ENCODE results near the gene MEIS2.

Gene MEIS2

DNA sequence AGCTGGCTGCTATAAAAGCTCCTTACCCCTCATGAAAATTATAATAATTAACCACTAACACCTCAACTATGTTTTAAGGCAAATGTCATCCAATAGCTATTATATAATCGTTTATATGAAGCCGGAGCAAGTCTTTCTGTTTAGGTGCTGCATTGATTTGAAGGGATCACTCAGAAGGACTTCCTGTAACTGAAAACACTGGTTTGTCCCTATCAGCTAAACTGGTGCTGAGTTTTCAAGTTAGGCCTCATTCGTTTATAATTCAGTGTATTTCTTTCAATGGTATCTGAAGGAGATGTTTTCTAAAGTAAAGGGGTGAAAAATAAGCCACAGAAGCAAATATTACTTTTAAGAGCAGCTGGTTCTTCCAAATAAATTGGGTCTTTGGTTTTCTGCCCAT lies 14.2 kb downstream of the MEIS2 start:
- H3F3A ChIP-seq (ENCODE audit: insufficient read depth, low read length) = no peaks in the 10 kb centered on the region
- H3K9ac ChIP-seq (ENCODE audit: low read length) = no peak overlapping the region
- H4K20me1 ChIP-seq (ENCODE audit: insufficient read depth, low read length) = no peaks in the 10 kb centered on the region
- TF ChIP-seq EZH2 (IDR thresholded peaks at IDR 0.05; ENCODE audit: borderline replicate concordance, low read length) = no peak
- TF ChIP-seq, protein P1, sequence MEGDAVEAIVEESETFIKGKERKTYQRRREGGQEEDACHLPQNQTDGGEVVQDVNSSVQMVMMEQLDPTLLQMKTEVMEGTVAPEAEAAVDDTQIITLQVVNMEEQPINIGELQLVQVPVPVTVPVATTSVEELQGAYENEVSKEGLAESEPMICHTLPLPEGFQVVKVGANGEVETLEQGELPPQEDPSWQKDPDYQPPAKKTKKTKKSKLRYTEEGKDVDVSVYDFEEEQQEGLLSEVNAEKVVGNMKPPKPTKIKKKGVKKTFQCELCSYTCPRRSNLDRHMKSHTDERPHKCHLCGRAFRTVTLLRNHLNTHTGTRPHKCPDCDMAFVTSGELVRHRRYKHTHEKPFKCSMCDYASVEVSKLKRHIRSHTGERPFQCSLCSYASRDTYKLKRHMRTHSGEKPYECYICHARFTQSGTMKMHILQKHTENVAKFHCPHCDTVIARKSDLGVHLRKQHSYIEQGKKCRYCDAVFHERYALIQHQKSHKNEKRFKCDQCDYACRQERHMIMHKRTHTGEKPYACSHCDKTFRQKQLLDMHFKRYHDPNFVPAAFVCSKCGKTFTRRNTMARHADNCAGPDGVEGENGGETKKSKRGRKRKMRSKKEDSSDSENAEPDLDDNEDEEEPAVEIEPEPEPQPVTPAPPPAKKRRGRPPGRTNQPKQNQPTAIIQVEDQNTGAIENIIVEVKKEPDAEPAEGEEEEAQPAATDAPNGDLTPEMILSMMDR (IDR thresholded peaks at IDR 0.05; ENCODE audit: low read length) = no peak
- no peak overlapping the region for H3K4me3 ChIP-seq (ENCODE audit: low read depth, low read length, poor library complexity, severe bottlenecking)
- peaks cover 41% of the 10 kb centered on the region for H3K79me2 ChIP-seq (ENCODE audit: insufficient read depth, low read length)
- H3K36me3 ChIP-seq (ENCODE audit: insufficient read depth, low read length) = peaks cover 90% of the 10 kb centered on the region
- H3K4me1 ChIP-seq (ENCODE audit: insufficient read depth, low read length, severe bottlenecking) = peaks cover 41% of the 10 kb centered on the region
- H3K27ac ChIP-seq (ENCODE audit: low read depth, low read length, poor library complexity, severe bottlenecking) = peak overlapping the region; percentile 50
- H3K9me3 ChIP-seq (ENCODE audit: low read length) = no peaks in the 10 kb centered on the region
- no peaks in the 10 kb centered on the region for H3K27me3 ChIP-seq (ENCODE audit: insufficient read depth, low read length)
- H2AFZ ChIP-seq (ENCODE audit: low read length) = no peak overlapping the region
- H3K4me2 ChIP-seq (ENCODE audit: low read length) = no peak overlapping the region
- no peaks in the 10 kb centered on the region for H3K9me2 ChIP-seq (ENCODE audit: low read depth, low read length)

DNA sequence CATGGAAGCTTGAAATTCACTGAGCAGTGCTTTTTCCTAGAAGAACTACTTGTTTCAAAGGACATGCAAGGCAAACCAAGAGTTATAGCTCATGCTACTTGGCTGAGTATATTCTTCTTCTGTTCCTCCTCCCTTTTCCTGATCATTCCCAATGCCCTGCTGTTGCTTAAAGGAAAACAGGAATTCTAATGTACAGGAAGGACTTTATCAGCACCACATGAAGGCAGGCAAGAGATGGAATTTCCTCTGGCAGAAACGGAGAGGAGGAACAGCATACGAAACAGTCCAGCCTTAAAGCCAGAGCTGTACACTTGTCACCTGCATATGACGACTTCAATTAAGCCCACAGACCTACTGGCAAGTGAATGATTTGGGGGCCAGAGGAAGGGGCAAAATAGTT lies 15.7 kb downstream of the MEIS2 start:
- no peaks in the 10 kb centered on the region for H3K9me3 ChIP-seq (ENCODE audit: low read length)
- TF ChIP-seq EZH2 (IDR thresholded peaks at IDR 0.05; ENCODE audit: borderline replicate concordance, low read length) = no peak
- TF ChIP-seq, protein P1 (IDR thresholded peaks at IDR 0.05; ENCODE audit: low read length) = no peak
- H3K4me2 ChIP-seq (ENCODE audit: low read length) = no peak overlapping the region
- H3K36me3 ChIP-seq (ENCODE audit: insufficient read depth, low read length) = peaks cover 95% of the 10 kb centered on the region
- no peaks in the 10 kb centered on the region for H3F3A ChIP-seq (ENCODE audit: insufficient read depth, low read length)
- peaks cover 33% of the 10 kb centered on the region for H3K4me1 ChIP-seq (ENCODE audit: insufficient read depth, low read length, severe bottlenecking)
- H3K27me3 ChIP-seq (ENCODE audit: insufficient read depth, low read length) = no peaks in the 10 kb centered on the region
- no peak overlapping the region for H3K27ac ChIP-seq (ENCODE audit: low read depth, low read length, poor library complexity, severe bottlenecking)
- no peak overlapping the region for H3K9ac ChIP-seq (ENCODE audit: low read length)
- no peak overlapping the region for H3K4me3 ChIP-seq (ENCODE audit: low read depth, low read length, poor library complexity, severe bottlenecking)
- no peaks in the 10 kb centered on the region for H4K20me1 ChIP-seq (ENCODE audit: insufficient read depth, low read length)
- no peak overlapping the region for H2AFZ ChIP-seq (ENCODE audit: low read length)
- H3K9me2 ChIP-seq (ENCODE audit: low read depth, low read length) = no peaks in the 10 kb centered on the region
- H3K79me2 ChIP-seq (ENCODE audit: insufficient read depth, low read length) = peaks cover 32% of the 10 kb centered on the region

DNA sequence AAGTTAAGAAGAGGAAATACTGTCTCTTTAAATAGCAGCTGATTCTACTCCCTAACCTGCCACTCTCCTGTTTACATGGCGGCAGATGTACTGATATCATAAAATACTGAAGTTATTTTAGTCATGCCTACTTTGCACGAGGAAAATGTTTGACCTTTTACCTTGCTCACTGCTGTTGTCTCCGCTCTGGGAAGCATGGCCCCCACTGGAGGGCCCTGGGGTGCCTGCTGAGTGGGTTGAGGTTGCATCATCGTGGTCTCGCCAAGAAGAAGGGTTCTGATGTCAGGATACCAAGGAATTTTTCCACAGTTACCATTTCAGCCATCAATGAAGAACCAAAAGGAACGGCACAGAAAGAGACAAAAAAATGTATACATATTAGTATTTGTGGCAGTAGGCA lies 16.7 kb downstream of the MEIS2 start:
- peaks cover 88% of the 10 kb centered on the region for H3K36me3 ChIP-seq (ENCODE audit: insufficient read depth, low read length)
- H3K27me3 ChIP-seq (ENCODE audit: insufficient read depth, low read length) = no peaks in the 10 kb centered on the region
- H3K4me1 ChIP-seq (ENCODE audit: insufficient read depth, low read length, severe bottlenecking) = peaks cover 23% of the 10 kb centered on the region
- H3K4me2 ChIP-seq (ENCODE audit: low read length) = no peak overlapping the region
- no peaks in the 10 kb centered on the region for H4K20me1 ChIP-seq (ENCODE audit: insufficient read depth, low read length)
- no peaks in the 10 kb centered on the region for H3K9me2 ChIP-seq (ENCODE audit: low read depth, low read length)
- H3K79me2 ChIP-seq (ENCODE audit: insufficient read depth, low read length) = peaks cover 25% of the 10 kb centered on the region
- H3K9me3 ChIP-seq (ENCODE audit: low read length) = no peaks in the 10 kb centered on the region
- no peak overlapping the region for H3K27ac ChIP-seq (ENCODE audit: low read depth, low read length, poor library complexity, severe bottlenecking)
- H3K9ac ChIP-seq (ENCODE audit: low read length) = no peak overlapping the region
- H2AFZ ChIP-seq (ENCODE audit: low read length) = no peak overlapping the region
- TF ChIP-seq EZH2 (IDR thresholded peaks at IDR 0.05; ENCODE audit: borderline replicate concordance, low read length) = no peak
- TF ChIP-seq, protein P1 (IDR thresholded peaks at IDR 0.05; ENCODE audit: low read length) = no peak
- H3F3A ChIP-seq (ENCODE audit: insufficient read depth, low read length) = no peaks in the 10 kb centered on the region
- no peak overlapping the region for H3K4me3 ChIP-seq (ENCODE audit: low read depth, low read length, poor library complexity, severe bottlenecking)

All from OCI-LY1 (cell line).